ENCODE measurements around the gene FBXO9. TPM values are rescaled to one million over a fixed set of nuclear protein-coding genes. Genes with fewer than 3 reads are reported as not detected.

FBXO9 gene
- total and polyA plus RNA-seq, 10 of the 15 experiments (the other 5 are each of a cell fraction or from before 2014, with no cell fraction given), result 9.9 to 68.9 (median 31.3) TPM

DNA sequence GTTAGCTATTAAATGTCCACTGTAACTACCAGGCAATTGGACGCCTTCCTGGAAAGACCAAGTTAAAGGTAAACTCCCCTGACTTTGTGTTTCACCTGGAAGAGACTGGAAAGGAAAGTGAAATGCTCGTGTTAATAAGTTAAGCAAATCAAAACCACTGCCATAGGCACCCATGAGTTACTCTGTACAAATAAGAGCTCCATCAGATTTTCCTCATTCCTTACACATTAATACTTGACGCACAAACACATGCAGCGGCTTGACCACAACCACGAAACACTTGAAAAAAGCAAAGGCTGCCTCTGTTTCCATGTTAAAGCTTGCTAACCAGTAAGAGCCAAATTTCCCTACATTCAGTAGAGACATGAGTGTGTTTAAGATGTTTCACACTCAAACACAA is 63.6 kb downstream of the FBXO9 start:
- no peak overlapping the region for H3K4me2 ChIP-seq (ENCODE audit: control insufficient read depth, insufficient read depth)
- FAIRE-seq (no peak), DNase-seq (ENCODE audit: low read depth, low spot score) (no peak), ATAC-seq (no peak)
- intact Hi-C loops (cut with micrococcal nuclease; ENCODE audit: unreplicated experiment), result no loop called here
- no peaks in the 10 kb centered on the region for H3K4me1 ChIP-seq (ENCODE audit: control insufficient read depth, insufficient read depth, low read length)
- H3K27me3 ChIP-seq (replicated peaks in 1 of 2; ENCODE audit: control insufficient read depth in 2 of 2, insufficient read depth in 2 of 2, low read length in 1 of 2), result peaks cover 0 to 6% of the 10 kb centered on the region in 2 experiments; a peak in 1 of 4 replicates
- no peaks in the 10 kb centered on the region for H3K79me2 ChIP-seq (ENCODE audit: control insufficient read depth, insufficient read depth, low read length)
- H4K20me1 ChIP-seq (ENCODE audit: control insufficient read depth, insufficient read depth), result no peaks in the 10 kb centered on the region
- no peak overlapping the region for H2AFZ ChIP-seq (ENCODE audit: control insufficient read depth, low read depth, low read length)
- H3K9me3 ChIP-seq (replicated peaks; ENCODE audit: control insufficient read depth, insufficient read depth, low read length), result no peaks in the 10 kb centered on the region
- 52% methylated on average over 5 of the region's 5 CpGs for WGBS (ENCODE audit: insufficient coverage, insufficient replicate concordance, low lambda C conversion rate, missing lambda C conversion rate)
- no peak overlapping the region for H3K27ac ChIP-seq (ENCODE audit: control insufficient read depth, insufficient read depth)
- ChIA-PET CTCF (no interaction called here), SMC1A (ENCODE audit: uncharacterized antibody, unreplicated experiment) (no interaction called here), POLR2A (no interaction called here), RAD21 (ENCODE audit: unreplicated experiment) (no interaction called here)
- in situ Hi-C loops (cut with MboI), result no loop called here
- no peaks in the 10 kb centered on the region for H3K36me3 ChIP-seq (ENCODE audit: control insufficient read depth in 2 of 2, insufficient read depth in 2 of 2, low read length in 1 of 2)
- BruUV-seq (replicated peaks), result no TSS peak
- no peak overlapping the region for H3K4me3 ChIP-seq
- no peak overlapping the region for H3K9ac ChIP-seq (ENCODE audit: control insufficient read depth, insufficient read depth, low read length)
- TF ChIP-seq ESRRA (IDR thresholded peaks at IDR 0.05; ENCODE audit: low read length), result no peak
- TF ChIP-seq MEF2B (IDR thresholded peaks at IDR 0.05; ENCODE audit: partially characterized antibody, poor library complexity, severe bottlenecking), result no peak
- TF ChIP-seq IRF4 (IDR thresholded peaks at IDR 0.05; ENCODE audit: low read depth, low read length), result no peak
- no peak for TF ChIP-seq ETV6 (conservative IDR thresholded peaks at IDR 0.05 in 1 of 2, IDR thresholded peaks at IDR 0.05 in 1 of 2; ENCODE audit: borderline replicate concordance in 1 of 2, low read depth in 1 of 2)
- TF ChIP-seq, protein P1, sequence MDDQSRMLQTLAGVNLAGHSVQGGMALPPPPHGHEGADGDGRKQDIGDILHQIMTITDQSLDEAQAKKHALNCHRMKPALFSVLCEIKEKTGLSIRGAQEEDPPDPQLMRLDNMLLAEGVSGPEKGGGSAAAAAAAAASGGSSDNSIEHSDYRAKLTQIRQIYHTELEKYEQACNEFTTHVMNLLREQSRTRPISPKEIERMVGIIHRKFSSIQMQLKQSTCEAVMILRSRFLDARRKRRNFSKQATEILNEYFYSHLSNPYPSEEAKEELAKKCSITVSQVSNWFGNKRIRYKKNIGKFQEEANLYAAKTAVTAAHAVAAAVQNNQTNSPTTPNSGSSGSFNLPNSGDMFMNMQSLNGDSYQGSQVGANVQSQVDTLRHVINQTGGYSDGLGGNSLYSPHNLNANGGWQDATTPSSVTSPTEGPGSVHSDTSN (IDR thresholded peaks at IDR 0.05; ENCODE audit: insufficient replicate concordance, low read depth, low read length), result no peak
- TF ChIP-seq ZBED1 (IDR thresholded peaks at IDR 0.05; ENCODE audit: borderline replicate concordance), result no peak
- TF ChIP-seq GATAD2B (conservative IDR thresholded peaks at IDR 0.05; ENCODE audit: low read depth), result no peak
- TF ChIP-seq NR2C1 (IDR thresholded peaks at IDR 0.05), result no peak
- TF ChIP-seq SUZ12 (IDR thresholded peaks at IDR 0.05; ENCODE audit: unreplicated experiment), result no peak
- TF ChIP-seq BRCA1 (IDR thresholded peaks at IDR 0.05; ENCODE audit: low read depth, low read length), result no peak
- TF ChIP-seq KDM1A (IDR thresholded peaks at IDR 0.05; ENCODE audit: borderline replicate concordance), result no peak
- TF ChIP-seq, protein P2, sequence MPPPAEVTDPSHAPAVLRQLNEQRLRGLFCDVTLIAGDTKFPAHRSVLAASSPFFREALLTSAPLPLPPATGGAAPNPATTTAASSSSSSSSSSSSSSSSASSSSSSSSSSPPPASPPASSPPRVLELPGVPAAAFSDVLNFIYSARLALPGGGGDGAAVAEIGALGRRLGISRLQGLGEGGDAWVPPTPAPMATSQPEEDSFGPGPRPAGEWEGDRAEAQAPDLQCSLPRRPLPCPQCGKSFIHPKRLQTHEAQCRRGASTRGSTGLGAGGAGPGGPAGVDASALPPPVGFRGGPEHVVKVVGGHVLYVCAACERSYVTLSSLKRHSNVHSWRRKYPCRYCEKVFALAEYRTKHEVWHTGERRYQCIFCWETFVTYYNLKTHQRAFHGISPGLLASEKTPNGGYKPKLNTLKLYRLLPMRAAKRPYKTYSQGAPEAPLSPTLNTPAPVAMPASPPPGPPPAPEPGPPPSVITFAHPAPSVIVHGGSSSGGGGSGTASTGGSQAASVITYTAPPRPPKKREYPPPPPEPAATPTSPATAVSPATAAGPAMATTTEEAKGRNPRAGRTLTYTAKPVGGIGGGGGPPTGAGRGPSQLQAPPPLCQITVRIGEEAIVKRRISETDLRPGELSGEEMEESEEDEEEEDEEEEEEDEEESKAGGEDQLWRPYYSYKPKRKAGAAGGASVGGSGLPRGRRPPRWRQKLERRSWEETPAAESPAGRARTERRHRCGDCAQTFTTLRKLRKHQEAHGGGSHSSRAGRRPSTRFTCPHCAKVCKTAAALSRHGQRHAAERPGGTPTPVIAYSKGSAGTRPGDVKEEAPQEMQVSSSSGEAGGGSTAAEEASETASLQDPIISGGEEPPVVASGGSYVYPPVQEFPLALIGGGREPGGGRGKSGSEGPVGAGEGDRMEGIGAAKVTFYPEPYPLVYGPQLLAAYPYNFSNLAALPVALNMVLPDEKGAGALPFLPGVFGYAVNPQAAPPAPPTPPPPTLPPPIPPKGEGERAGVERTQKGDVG (CRISPR knock-in tag; IDR thresholded peaks at IDR 0.05), result no peak
- TF ChIP-seq HCFC1 (IDR thresholded peaks at IDR 0.05; ENCODE audit: low read length), result no peak
- TF ChIP-seq, protein P3, sequence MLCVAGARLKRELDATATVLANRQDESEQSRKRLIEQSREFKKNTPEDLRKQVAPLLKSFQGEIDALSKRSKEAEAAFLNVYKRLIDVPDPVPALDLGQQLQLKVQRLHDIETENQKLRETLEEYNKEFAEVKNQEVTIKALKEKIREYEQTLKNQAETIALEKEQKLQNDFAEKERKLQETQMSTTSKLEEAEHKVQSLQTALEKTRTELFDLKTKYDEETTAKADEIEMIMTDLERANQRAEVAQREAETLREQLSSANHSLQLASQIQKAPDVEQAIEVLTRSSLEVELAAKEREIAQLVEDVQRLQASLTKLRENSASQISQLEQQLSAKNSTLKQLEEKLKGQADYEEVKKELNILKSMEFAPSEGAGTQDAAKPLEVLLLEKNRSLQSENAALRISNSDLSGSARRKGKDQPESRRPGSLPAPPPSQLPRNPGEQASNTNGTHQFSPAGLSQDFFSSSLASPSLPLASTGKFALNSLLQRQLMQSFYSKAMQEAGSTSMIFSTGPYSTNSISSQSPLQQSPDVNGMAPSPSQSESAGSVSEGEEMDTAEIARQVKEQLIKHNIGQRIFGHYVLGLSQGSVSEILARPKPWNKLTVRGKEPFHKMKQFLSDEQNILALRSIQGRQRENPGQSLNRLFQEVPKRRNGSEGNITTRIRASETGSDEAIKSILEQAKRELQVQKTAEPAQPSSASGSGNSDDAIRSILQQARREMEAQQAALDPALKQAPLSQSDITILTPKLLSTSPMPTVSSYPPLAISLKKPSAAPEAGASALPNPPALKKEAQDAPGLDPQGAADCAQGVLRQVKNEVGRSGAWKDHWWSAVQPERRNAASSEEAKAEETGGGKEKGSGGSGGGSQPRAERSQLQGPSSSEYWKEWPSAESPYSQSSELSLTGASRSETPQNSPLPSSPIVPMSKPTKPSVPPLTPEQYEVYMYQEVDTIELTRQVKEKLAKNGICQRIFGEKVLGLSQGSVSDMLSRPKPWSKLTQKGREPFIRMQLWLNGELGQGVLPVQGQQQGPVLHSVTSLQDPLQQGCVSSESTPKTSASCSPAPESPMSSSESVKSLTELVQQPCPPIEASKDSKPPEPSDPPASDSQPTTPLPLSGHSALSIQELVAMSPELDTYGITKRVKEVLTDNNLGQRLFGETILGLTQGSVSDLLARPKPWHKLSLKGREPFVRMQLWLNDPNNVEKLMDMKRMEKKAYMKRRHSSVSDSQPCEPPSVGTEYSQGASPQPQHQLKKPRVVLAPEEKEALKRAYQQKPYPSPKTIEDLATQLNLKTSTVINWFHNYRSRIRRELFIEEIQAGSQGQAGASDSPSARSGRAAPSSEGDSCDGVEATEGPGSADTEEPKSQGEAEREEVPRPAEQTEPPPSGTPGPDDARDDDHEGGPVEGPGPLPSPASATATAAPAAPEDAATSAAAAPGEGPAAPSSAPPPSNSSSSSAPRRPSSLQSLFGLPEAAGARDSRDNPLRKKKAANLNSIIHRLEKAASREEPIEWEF (IDR thresholded peaks at IDR 0.05; ENCODE audit: insufficient replicate concordance, low read depth, low read length), result no peak
